Upper lobe of left lung (tissue), 6 donors: ENCODE data around the gene F12. TPM values are rescaled to one million over a fixed set of nuclear protein-coding genes. Genes with fewer than 3 reads are reported as not detected.

ENCODE experiments used
- ATAC-seq, 2 donors: fragments of 200-7000 bp; cut with Tn5 transposase; one replicate each; pipeline ENCODE4 v1.9.1; 2022; ENCODE audit warnings: mild to moderate bottlenecking in 2 of 2, moderate library complexity in 2 of 2; ENCODE audit not compliant: low FRiP score in 2 of 2
- DNase-seq, 2 donors: peaks; one replicate each; pipeline ENCODE4 v3.0.0-alpha.2; 2019 to 2020
- H3K27ac ChIP-seq, 4 donors: fragments of 200-600 bp; sonication (generic); one replicate each; pipeline ENCODE4 v1.5.1; 2016 to 2019
- H3K27me3 ChIP-seq, 4 donors: fragments of 200-600 bp; sonication (generic); one replicate each; pipeline ENCODE4 v1.5.1; 2017 to 2019
- H3K36me3 ChIP-seq, 4 donors: fragments of 200-600 bp; sonication (generic); one replicate each; pipeline ENCODE4 v1.5.1; 2016 to 2019
- H3K4me1 ChIP-seq, 4 donors: fragments of 200-600 bp; sonication (generic); one replicate each; pipeline ENCODE4 v1.5.1; 2018 to 2019
- H3K4me3 ChIP-seq, 4 donors: fragments of 200-600 bp; sonication (generic); one replicate each; pipeline ENCODE4 v1.5.1; 2017 to 2019; ENCODE audit warnings: mild to moderate bottlenecking in 2 of 4, moderate library complexity in 1 of 4
- H3K9me3 ChIP-seq, 4 donors: fragments of 200-600 bp; sonication (generic); one replicate each; pipeline ENCODE4 v1.5.1; 2018 to 2019
- EP300 ChIP-seq, 4 donors: sonication (generic); formaldehyde crosslinking; IDR thresholded peaks; one replicate each; pipeline ENCODE4 v1.5.1; 2017; ENCODE audit warnings: antibody characterized with exemption in 4 of 4, control low read depth in 2 of 4
- POLR2A ChIP-seq, 4 donors: fragments of 450-650 bp; IDR thresholded peaks; one replicate each; pipeline ENCODE4 v1.5.1; 2016 to 2017; ENCODE audit warnings: antibody characterized with exemption in 4 of 4, mild to moderate bottlenecking in 2 of 4
- POLR2AphosphoS5 ChIP-seq, 2 donors: sonication (generic); formaldehyde crosslinking; IDR thresholded peaks; one replicate each; pipeline ENCODE4 v1.5.1; 2017; ENCODE audit warnings: antibody characterized with exemption in 2 of 2
- WGBS, 2 donors: methylation state at CpG; one replicate each; pipeline ENCODE4 v1.1.5; 2017 to 2018; 5-methylcytosine and 5-hydroxymethylcytosine counted together
- total RNA-seq, 6 donors: library from RNA; depleted of rRNA in 4 of 6; stranded (reverse); fragments of >200 nt in 4 of 6; gene quantifications; one replicate each; pipeline versions ENCODE4 v1.1.0 to v1.2.1, GENCODE V29; 2016 to 2021
- TF ChIP-seq, protein P1 (sequence below), 6 experiments: fragments of 450-650 bp in 4 of 6; fragments of 200-600 bp in 2 of 6; sonication (generic) in 2 of 6; IDR thresholded peaks; one replicate each; pipeline ENCODE4 v1.5.1; 2016 to 2019; ENCODE audit warnings: antibody characterized with exemption in 6 of 6
- donor health status: DM: no; HTN: no; CAD: no; lungs with moderate emphysema.
- donor health status: DM: no; HTN: yes; CAD: no; lungs with severe emphysema.

The F12 gene
- total RNA-seq, 6 donors from 2014 or later, result 0.91 to 7.8 (median 2.1) TPM; not detected in 1

DNA sequence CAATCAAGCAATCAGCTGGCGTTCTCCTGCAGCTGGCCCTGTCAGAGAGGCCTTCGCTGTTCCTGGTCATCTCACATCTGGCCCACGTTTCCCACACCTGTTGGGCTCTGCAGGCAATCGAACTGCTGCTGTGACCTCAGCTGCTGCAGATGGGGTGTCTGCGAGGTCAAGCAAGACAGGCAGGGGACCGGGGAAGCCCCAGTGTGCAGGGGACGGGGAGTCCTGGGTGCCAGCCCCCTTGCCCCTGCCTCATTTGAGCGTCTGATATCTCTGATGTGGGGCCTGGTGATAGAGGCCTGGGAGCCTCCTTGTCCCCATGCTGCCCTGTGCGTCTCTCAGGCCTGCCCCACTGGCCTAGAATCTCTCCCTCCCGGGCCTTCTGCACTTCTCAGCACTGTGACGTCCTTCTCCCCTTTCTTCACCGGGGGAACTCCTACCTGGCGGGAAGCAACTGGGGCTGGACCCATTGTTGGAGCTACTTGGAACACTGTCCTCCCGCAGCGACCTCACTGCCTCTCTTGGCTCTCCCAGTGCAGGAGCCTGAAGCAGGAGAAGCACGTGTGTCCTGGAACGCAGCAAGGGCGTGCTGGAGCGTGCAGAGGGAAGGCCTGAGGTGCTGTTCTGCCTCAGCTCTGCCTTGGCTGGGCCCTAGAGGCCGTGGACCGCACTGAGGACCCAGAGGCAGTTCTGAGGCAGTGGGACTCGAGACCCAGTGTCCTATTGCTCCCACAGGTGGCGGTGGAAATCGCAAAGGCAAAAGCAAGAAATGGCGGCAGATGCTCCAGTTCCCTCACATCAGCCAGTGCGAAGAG, 21.0 kb upstream of the F12 start:
- no peaks in the 10 kb centered on the region for H3K27me3 ChIP-seq
- no peaks in the 10 kb centered on the region for H3K9me3 ChIP-seq
- TF ChIP-seq POLR2AphosphoS5 (IDR thresholded peaks at IDR 0.05), result no peak
- TF ChIP-seq, protein P1, sequence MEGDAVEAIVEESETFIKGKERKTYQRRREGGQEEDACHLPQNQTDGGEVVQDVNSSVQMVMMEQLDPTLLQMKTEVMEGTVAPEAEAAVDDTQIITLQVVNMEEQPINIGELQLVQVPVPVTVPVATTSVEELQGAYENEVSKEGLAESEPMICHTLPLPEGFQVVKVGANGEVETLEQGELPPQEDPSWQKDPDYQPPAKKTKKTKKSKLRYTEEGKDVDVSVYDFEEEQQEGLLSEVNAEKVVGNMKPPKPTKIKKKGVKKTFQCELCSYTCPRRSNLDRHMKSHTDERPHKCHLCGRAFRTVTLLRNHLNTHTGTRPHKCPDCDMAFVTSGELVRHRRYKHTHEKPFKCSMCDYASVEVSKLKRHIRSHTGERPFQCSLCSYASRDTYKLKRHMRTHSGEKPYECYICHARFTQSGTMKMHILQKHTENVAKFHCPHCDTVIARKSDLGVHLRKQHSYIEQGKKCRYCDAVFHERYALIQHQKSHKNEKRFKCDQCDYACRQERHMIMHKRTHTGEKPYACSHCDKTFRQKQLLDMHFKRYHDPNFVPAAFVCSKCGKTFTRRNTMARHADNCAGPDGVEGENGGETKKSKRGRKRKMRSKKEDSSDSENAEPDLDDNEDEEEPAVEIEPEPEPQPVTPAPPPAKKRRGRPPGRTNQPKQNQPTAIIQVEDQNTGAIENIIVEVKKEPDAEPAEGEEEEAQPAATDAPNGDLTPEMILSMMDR (IDR thresholded peaks at IDR 0.05), result no peak
- TF ChIP-seq POLR2A (IDR thresholded peaks at IDR 0.05), result no peak
- TF ChIP-seq EP300 (IDR thresholded peaks at IDR 0.05), result no peak
- no peak overlapping the region for H3K4me3 ChIP-seq
- H3K4me1 ChIP-seq, result peaks cover 48 to 66% (median 55%) of the 10 kb centered on the region in 4 donors
- ATAC-seq (no peak), DNase-seq (no peak)
- peaks cover 18 to 51% (median 48%) of the 10 kb centered on the region in 4 donors for H3K36me3 ChIP-seq
- 88 to 89% methylated on average over 24 to 26 of the region's 26 CpGs for WGBS, 2 donors
- peak overlapping the region; percentile 76 to 94 (median 92) for H3K27ac ChIP-seq

DNA sequence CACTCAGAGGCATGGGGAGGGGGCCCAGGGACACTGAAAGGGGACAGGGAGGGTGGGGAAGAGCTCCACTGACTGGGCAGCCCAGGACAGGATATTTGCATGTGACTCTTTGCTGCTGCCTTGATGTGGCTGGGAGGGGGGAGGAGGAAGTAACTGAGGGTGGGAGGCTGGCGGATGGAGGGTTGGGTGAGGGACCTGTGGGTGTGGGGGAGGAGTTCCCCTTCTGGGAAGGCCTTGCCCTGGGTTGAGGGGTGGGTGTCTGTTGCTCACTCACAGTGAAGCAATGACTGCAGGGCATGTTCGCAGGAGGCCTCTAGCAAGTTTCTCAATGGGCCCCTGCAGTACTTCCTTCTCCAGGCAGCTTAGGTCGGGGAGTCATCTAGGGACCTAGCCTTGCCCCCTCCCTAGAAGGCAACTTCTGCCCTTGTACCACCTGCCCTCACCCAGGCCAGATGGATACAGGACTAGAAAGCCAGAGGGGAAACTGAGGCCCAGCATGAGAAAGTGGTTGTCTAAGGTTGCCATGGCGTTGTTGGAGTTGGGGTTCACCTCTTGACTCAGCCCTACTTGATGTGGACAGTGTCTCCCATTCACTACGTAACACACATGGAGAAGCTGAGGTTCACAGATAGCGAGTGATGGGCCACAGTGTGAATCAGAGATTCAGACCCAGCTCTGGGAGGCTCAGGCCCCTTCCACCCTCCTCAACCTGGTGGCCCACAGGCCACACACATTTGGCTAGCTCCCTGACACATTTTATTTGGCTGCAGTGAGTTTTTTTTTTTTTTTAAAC, 20.1 kb upstream of the F12 start:
- peaks cover 52 to 72% (median 58%) of the 10 kb centered on the region in 4 donors for H3K4me1 ChIP-seq
- TF ChIP-seq POLR2A (IDR thresholded peaks at IDR 0.05) (peak in 1 of 4 donors; percentile 21), POLR2AphosphoS5 (IDR thresholded peaks at IDR 0.05) (peak; percentile 60 to 68), EP300 (IDR thresholded peaks at IDR 0.05) (no peak)
- TF ChIP-seq, protein P1 (IDR thresholded peaks at IDR 0.05), result no peak
- peak overlapping the region in 1 of 4 donors; percentile 89 for H3K4me3 ChIP-seq
- DNase-seq (peak in 1 of 2 donors; percentile 88), ATAC-seq (peak; percentile 17 to 35)
- H3K9me3 ChIP-seq, result no peaks in the 10 kb centered on the region
- peaks cover 16 to 42% (median 39%) of the 10 kb centered on the region in 4 donors for H3K36me3 ChIP-seq
- 65 to 66% methylated on average over 4 to 5 of the region's 6 CpGs for WGBS, 2 donors
- H3K27me3 ChIP-seq, result no peaks in the 10 kb centered on the region
- H3K27ac ChIP-seq, result peak overlapping the region; percentile 90 to 94 (median 92)

DNA sequence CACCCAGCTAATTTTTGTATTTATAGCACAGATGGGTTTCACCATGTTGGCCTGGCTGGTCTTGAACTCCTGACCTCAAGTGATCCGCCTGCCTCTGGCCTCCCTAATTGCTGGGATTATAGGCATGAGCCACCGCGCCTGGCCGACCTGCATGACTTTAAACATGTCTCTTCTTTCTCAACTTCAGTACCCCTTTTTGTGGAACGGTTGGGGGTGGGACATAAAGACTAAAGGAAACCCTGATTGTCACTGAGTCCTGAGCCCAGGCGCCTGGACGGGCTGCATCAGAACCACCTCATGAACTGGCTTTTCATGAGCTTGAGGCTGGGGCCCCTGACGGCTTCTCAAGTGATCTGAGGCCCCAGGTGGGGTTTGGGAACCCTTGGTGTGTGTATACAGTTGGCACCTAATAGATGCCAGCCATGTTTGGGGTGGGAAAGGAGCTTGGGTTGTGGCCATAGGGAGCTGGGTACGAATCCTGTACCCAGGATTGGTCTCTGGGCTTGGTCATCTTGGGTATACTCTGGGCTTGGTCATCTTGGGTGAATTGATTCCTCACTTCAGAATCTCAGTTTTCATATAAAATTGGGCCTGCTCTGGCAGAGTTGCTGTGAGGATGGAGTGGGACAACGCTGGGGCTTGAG, 19.3 kb upstream of the F12 start:
- WGBS, 2 donors, result 70 to 78% methylated on average over 10 of the region's 10 CpGs
- Histone ChIP-seq H3K9me3 (no peaks in the 10 kb centered on the region), H3K4me3 (peak overlapping the region in 1 of 4 donors; percentile 89), H3K27ac (peak overlapping the region; percentile 90 to 94 (median 92)), H3K4me1 (peaks cover 52 to 72% (median 58%) of the 10 kb centered on the region in 4 donors), H3K27me3 (no peaks in the 10 kb centered on the region), H3K36me3 (peaks cover 10 to 34% (median 32%) of the 10 kb centered on the region in 4 donors)
- DNase-seq (no peak), ATAC-seq (no peak)
- TF ChIP-seq POLR2A (IDR thresholded peaks at IDR 0.05) (no peak), EP300 (IDR thresholded peaks at IDR 0.05) (no peak), POLR2AphosphoS5 (IDR thresholded peaks at IDR 0.05) (no peak)
- TF ChIP-seq, protein P1 (IDR thresholded peaks at IDR 0.05), result no peak

DNA sequence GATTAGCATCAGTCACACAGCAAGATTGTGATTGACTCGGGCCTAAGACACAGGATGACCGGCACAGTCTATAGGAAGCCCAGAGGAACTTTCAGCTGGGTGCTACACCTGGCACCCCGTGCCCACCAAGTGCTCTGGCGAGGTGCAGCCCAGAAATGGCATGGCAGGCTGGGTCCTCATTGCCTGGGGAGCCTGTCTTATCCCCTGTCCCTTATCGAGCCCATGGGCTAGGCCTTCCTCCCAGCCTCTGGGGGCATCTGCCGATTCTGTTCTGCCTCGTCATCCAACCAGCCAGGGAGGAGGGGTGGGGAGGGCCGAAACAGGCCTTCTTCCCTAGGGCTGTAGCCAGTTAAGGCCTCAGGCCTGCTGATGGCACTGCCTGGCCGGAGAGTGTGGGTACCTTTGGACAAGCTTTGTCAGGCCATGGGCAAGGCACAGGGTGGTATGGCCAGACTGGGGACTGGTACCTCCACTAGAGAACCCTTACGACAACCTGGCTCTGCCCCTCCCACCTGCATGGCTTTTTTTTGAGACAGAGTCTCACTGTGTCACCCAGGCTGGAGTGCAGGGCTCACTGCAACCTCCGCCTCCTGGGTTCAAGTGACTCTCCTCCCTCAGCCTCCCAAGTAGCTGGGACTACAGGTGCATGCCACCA, 18.7 kb upstream of the F12 start:
- DNase-seq, result peak in 1 of 2 donors; percentile 59
- 57 to 64% methylated on average over 3 to 8 of the region's 11 CpGs for WGBS, 2 donors

More for the DNA sequence above, 18.7 kb upstream of the F12 start:
- Histone ChIP-seq H3K27me3 (no peaks in the 10 kb centered on the region), H3K9me3 (no peaks in the 10 kb centered on the region), H3K4me1 (peaks cover 52 to 67% (median 58%) of the 10 kb centered on the region in 4 donors), H3K36me3 (peaks cover 4 to 28% (median 25%) of the 10 kb centered on the region in 4 donors), H3K4me3 (peak overlapping the region in 3 of 4 donors; percentile 62 to 90 (median 89)), H3K27ac (peak overlapping the region; percentile 90 to 94 (median 92))
- no peak for ATAC-seq
- TF ChIP-seq, protein P1 (IDR thresholded peaks at IDR 0.05), result no peak
- TF ChIP-seq EP300 (IDR thresholded peaks at IDR 0.05) (no peak), POLR2A (IDR thresholded peaks at IDR 0.05) (no peak), POLR2AphosphoS5 (IDR thresholded peaks at IDR 0.05) (no peak)
